ENCODE measurements around the gene TFEC. TPM values are rescaled to one million over a fixed set of nuclear protein-coding genes. Genes with fewer than 3 reads are reported as not detected.

TFEC gene
- total RNA-seq, 1 donor from 2014 or later, result 41.9 TPM

DNA sequence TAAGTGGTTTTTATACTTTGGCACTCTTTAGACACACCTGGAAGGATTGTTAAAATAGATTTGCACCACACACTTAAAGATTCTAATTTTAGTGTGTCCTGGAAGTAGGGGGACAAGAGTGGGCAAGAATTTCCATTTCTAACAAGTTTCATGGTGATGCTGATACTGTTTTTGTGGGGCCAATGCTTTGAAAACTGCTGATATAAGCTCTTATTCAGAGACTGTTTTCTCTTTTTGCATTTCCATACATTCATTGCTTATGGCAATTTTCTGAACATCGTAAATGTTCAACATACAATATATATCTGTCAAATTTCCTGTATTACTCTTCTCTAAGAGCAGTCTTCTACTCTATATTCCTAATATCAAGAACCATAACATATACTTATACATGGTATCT is 79.0 kb downstream of the TFEC start:
- no peaks in the 10 kb centered on the region for H3K4me1 ChIP-seq
- TF ChIP-seq, protein P1, sequence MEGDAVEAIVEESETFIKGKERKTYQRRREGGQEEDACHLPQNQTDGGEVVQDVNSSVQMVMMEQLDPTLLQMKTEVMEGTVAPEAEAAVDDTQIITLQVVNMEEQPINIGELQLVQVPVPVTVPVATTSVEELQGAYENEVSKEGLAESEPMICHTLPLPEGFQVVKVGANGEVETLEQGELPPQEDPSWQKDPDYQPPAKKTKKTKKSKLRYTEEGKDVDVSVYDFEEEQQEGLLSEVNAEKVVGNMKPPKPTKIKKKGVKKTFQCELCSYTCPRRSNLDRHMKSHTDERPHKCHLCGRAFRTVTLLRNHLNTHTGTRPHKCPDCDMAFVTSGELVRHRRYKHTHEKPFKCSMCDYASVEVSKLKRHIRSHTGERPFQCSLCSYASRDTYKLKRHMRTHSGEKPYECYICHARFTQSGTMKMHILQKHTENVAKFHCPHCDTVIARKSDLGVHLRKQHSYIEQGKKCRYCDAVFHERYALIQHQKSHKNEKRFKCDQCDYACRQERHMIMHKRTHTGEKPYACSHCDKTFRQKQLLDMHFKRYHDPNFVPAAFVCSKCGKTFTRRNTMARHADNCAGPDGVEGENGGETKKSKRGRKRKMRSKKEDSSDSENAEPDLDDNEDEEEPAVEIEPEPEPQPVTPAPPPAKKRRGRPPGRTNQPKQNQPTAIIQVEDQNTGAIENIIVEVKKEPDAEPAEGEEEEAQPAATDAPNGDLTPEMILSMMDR (IDR thresholded peaks at IDR 0.05), result no peak
- intact Hi-C loops (cut with DNase I), result no loop called here
- no peak overlapping the region for H3K27ac ChIP-seq
- DNase-seq (no peak), ATAC-seq (no peak)
- no peaks in the 10 kb centered on the region for H3K27me3 ChIP-seq (ENCODE audit: low read depth)
- no peak overlapping the region for H3K4me3 ChIP-seq
- H3K36me3 ChIP-seq, result no peaks in the 10 kb centered on the region
- no peaks in the 10 kb centered on the region for H3K9me3 ChIP-seq

DNA sequence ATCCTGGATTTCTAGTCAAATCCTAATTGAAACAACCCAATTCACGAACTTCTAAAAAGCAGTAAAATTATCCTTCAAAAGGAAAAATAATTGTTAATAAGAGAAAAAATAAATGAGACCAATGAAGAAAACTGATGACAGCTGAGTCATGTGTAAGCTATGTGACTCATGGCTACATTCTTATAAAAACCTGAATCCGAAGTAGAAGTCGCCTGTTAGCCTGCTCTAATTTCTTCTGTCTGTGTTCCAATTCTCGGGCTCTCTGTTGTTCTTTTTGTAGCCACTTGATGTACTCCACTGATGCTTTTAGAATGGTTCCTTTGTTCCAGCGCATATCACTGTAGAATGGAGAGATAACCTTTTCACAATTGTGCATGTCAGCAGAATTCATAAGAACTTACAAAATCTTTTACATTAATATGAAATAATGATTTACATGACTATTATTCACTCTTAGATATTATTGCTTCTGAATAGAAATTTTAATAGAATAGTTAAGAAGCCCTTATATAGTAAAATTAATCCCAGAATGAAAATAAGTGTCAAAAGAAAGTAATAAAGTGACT is 88.8 kb downstream of the TFEC start:
- TF ChIP-seq, protein P1 (IDR thresholded peaks at IDR 0.05), result no peak
- intact Hi-C loops (cut with DNase I), result no loop called here
- Histone ChIP-seq H3K4me3 (no peak overlapping the region), H3K36me3 (no peaks in the 10 kb centered on the region), H3K9me3 (no peaks in the 10 kb centered on the region), H3K27me3 (ENCODE audit: low read depth) (no peaks in the 10 kb centered on the region), H3K27ac (no peak overlapping the region), H3K4me1 (no peaks in the 10 kb centered on the region)
- DNase-seq (no peak), ATAC-seq (no peak)

DNA sequence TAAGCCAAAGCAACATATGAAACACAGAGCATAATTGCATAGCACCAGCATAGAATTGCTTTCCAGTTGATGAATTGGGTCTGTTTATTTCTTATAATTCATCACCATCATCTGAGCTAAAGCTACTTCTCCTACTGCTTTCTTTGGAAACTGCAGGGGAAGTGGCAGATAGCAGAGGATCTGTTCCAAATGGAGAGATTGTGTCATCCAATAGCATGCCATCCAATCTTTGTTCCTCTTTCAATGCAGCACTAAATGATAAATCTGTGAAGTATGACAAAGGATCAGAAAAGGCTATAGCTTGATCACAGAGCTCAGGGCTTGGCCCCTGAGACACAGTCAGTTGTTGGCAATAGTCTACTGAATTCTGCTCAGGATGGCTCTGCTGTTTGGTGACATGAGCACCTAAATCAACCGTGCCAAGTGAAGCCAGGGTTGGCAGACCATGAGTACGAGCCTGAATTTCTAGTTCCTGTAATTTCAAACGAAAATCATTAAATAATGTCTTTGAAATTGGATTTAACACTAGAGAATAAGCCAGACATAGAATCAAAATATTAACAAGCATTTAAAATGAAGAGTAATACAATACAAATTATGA is 90.0 kb downstream of the TFEC start:
- intact Hi-C loops (cut with DNase I), result no loop called here
- DNase-seq, result no peak
- no peak overlapping the region for H3K27ac ChIP-seq
- TF ChIP-seq, protein P1 (IDR thresholded peaks at IDR 0.05), result no peak
- no peaks in the 10 kb centered on the region for H3K9me3 ChIP-seq
- ATAC-seq, result peak; percentile 21 to 29
- H3K4me3 ChIP-seq, result no peak overlapping the region
- H3K4me1 ChIP-seq, result no peaks in the 10 kb centered on the region
- H3K36me3 ChIP-seq, result no peaks in the 10 kb centered on the region
- no peaks in the 10 kb centered on the region for H3K27me3 ChIP-seq (ENCODE audit: low read depth)

DNA sequence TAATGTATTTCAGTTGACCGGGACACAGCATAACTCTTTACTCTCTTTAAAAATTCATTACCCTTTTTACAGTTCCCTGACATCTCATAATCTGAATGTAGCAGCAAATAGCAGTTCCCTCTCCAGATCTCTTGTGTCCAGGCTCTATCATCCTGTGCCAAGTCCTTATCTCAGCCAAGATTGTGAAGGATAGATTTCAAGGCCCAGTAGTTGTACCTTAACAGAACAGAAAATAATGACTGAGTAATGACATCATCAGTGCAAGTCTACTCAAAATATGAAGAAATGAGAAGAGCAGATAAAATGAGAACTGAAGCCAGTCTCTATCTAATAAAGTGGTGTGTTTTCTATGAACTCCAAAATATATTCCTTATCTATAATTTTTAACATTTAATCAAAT is 92.6 kb downstream of the TFEC start:
- DNase-seq (no peak), ATAC-seq (no peak)
- Histone ChIP-seq H3K36me3 (no peaks in the 10 kb centered on the region), H3K27ac (no peak overlapping the region), H3K9me3 (no peaks in the 10 kb centered on the region), H3K4me3 (no peak overlapping the region), H3K27me3 (ENCODE audit: low read depth) (no peaks in the 10 kb centered on the region), H3K4me1 (no peaks in the 10 kb centered on the region)
- intact Hi-C loops (cut with DNase I), result no loop called here
- TF ChIP-seq, protein P1 (IDR thresholded peaks at IDR 0.05), result no peak

DNA sequence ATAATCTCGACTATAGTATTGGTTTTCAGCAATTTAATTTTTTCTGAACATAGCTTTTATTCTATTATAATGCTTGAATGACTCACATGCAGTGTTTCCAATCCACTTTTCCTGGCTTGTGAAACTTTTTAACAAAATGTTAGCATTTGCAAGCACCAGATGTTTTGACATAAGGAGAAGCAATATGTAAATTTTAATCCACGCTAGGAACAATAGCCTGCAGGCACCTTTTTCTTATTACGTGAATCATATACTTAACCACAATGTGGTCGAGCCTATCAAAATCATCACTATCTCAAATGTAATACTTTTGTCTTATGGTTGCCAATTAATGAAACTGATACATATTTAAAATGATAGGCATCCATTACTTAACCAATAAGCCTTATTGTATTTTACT is 97.1 kb downstream of the TFEC start:
- H3K9me3 ChIP-seq, result no peaks in the 10 kb centered on the region
- ATAC-seq, result no peak
- intact Hi-C loops (cut with DNase I), result no loop called here
- no peaks in the 10 kb centered on the region for H3K27me3 ChIP-seq (ENCODE audit: low read depth)
- TF ChIP-seq, protein P1 (IDR thresholded peaks at IDR 0.05), result no peak
- no peak overlapping the region for H3K4me3 ChIP-seq
- H3K36me3 ChIP-seq, result no peaks in the 10 kb centered on the region
- DNase-seq, result no peak
- H3K27ac ChIP-seq, result no peak overlapping the region
- no peaks in the 10 kb centered on the region for H3K4me1 ChIP-seq
